ENCODE data around the gene CCDC92B.

Gene CCDC92B

GRCh38 chr17:2749058-2749783, at the start of gene CCDC92B:
CCDC92B (minus strand) TSS chr17:2749652; CDS start chr17:2735145, 14,507 bp downstream.
- Histone ChIP-seq H3K36me3 (ENCODE audit: control insufficient read depth, insufficient read depth, low read length) (no peaks in the 10 kb centered on the region), H3K27me3 (ENCODE audit: control insufficient read depth, insufficient read depth, low read length) (peaks cover 35% of the 10 kb centered on the region), H3K4me1 (ENCODE audit: control insufficient read depth, insufficient read depth, low read length) (no peaks in the 10 kb centered on the region), H3K9me3 (ENCODE audit: control insufficient read depth, low read length) (no peaks in the 10 kb centered on the region), H3K9ac (ENCODE audit: low read length) (no peak within 1 kb of the TSS), H3K4me3 (ENCODE audit: low read length) (no peak within 1 kb of the TSS)

GRCh38 chr17:2798678-2799077, 49.2 kb upstream of the CCDC92B start:
- H3K36me3 ChIP-seq (ENCODE audit: control insufficient read depth, insufficient read depth, low read length), result no peaks in the 10 kb centered on the region
- H3K4me3 ChIP-seq (ENCODE audit: low read length), result no peak overlapping the region
- no peak overlapping the region for H3K9ac ChIP-seq (ENCODE audit: low read length)
- H3K4me1 ChIP-seq (ENCODE audit: control insufficient read depth, insufficient read depth, low read length), result peaks cover 26% of the 10 kb centered on the region
- no peaks in the 10 kb centered on the region for H3K27me3 ChIP-seq (ENCODE audit: control insufficient read depth, insufficient read depth, low read length)
- no peaks in the 10 kb centered on the region for H3K9me3 ChIP-seq (ENCODE audit: control insufficient read depth, low read length)

- no peaks in the 10 kb centered on the region for H3K27me3 ChIP-seq (ENCODE audit: control insufficient read depth, insufficient read depth, low read length)
- no peak overlapping the region for H3K4me3 ChIP-seq (ENCODE audit: low read length)
- no peaks in the 10 kb centered on the region for H3K9me3 ChIP-seq (ENCODE audit: control insufficient read depth, low read length)
- no peaks in the 10 kb centered on the region for H3K36me3 ChIP-seq (ENCODE audit: control insufficient read depth, insufficient read depth, low read length)
- no peak overlapping the region for H3K9ac ChIP-seq (ENCODE audit: low read length)
- H3K4me1 ChIP-seq (ENCODE audit: control insufficient read depth, insufficient read depth, low read length), result peaks cover 26% of the 10 kb centered on the region
These were observed 48.7 kb upstream of the CCDC92B start for GRCh38 chr17:2798188-2798587.

GRCh38 chr17:2797637-2798036, 48.2 kb upstream of the CCDC92B start:
- Histone ChIP-seq H3K27me3 (ENCODE audit: control insufficient read depth, insufficient read depth, low read length) (no peaks in the 10 kb centered on the region), H3K9ac (ENCODE audit: low read length) (peak overlapping the region; percentile 70), H3K36me3 (ENCODE audit: control insufficient read depth, insufficient read depth, low read length) (no peaks in the 10 kb centered on the region), H3K9me3 (ENCODE audit: control insufficient read depth, low read length) (no peaks in the 10 kb centered on the region), H3K4me3 (ENCODE audit: low read length) (peak overlapping the region; percentile 86), H3K4me1 (ENCODE audit: control insufficient read depth, insufficient read depth, low read length) (peaks cover 26% of the 10 kb centered on the region)

- Histone ChIP-seq H3K4me3 (ENCODE audit: low read length) (peak overlapping the region; percentile 86), H3K27me3 (ENCODE audit: control insufficient read depth, insufficient read depth, low read length) (no peaks in the 10 kb centered on the region), H3K9me3 (ENCODE audit: control insufficient read depth, low read length) (no peaks in the 10 kb centered on the region), H3K4me1 (ENCODE audit: control insufficient read depth, insufficient read depth, low read length) (peaks cover 26% of the 10 kb centered on the region), H3K36me3 (ENCODE audit: control insufficient read depth, insufficient read depth, low read length) (no peaks in the 10 kb centered on the region), H3K9ac (ENCODE audit: low read length) (peak overlapping the region; percentile 70)
These were observed 47.8 kb upstream of the CCDC92B start for GRCh38 chr17:2797226-2797625.

GRCh38 chr17:2796164-2797125, 47.0 kb upstream of the CCDC92B start, which contains the start of gene RAP1GAP2:
RAP1GAP2 (plus strand) TSS chr17:2796438; CDS start chr17:2796528, 90 bp downstream.
- H3K4me1 ChIP-seq (ENCODE audit: control insufficient read depth, insufficient read depth, low read length), result peaks cover 26% of the 10 kb centered on the region
- no peaks in the 10 kb centered on the region for H3K27me3 ChIP-seq (ENCODE audit: control insufficient read depth, insufficient read depth, low read length)
- H3K9me3 ChIP-seq (ENCODE audit: control insufficient read depth, low read length), result no peaks in the 10 kb centered on the region
- H3K9ac ChIP-seq (ENCODE audit: low read length), result peak within 1 kb of the TSS; percentile 70
- peak within 1 kb of the TSS; percentile 86 for H3K4me3 ChIP-seq (ENCODE audit: low read length)
- H3K36me3 ChIP-seq (ENCODE audit: control insufficient read depth, insufficient read depth, low read length), result no peaks in the 10 kb centered on the region

GRCh38 chr17:2795441-2796163, 46.1 kb upstream of the CCDC92B start:
- Histone ChIP-seq H3K9me3 (ENCODE audit: control insufficient read depth, low read length) (no peaks in the 10 kb centered on the region), H3K4me1 (ENCODE audit: control insufficient read depth, insufficient read depth, low read length) (peaks cover 26% of the 10 kb centered on the region), H3K4me3 (ENCODE audit: low read length) (peak overlapping the region; percentile 86), H3K9ac (ENCODE audit: low read length) (peak overlapping the region; percentile 70), H3K27me3 (ENCODE audit: control insufficient read depth, insufficient read depth, low read length) (peaks cover 1% of the 10 kb centered on the region), H3K36me3 (ENCODE audit: control insufficient read depth, insufficient read depth, low read length) (no peaks in the 10 kb centered on the region)

GRCh38 chr17:2794111-2794803, 44.8 kb upstream of the CCDC92B start:
- no peaks in the 10 kb centered on the region for H3K36me3 ChIP-seq (ENCODE audit: control insufficient read depth, insufficient read depth, low read length)
- H3K9ac ChIP-seq (ENCODE audit: low read length), result no peak overlapping the region
- H3K9me3 ChIP-seq (ENCODE audit: control insufficient read depth, low read length), result no peaks in the 10 kb centered on the region
- peaks cover 26% of the 10 kb centered on the region for H3K4me1 ChIP-seq (ENCODE audit: control insufficient read depth, insufficient read depth, low read length)
- no peak overlapping the region for H3K4me3 ChIP-seq (ENCODE audit: low read length)
- H3K27me3 ChIP-seq (ENCODE audit: control insufficient read depth, insufficient read depth, low read length), result peaks cover 6% of the 10 kb centered on the region

GRCh38 chr17:2792366-2793169, 43.1 kb upstream of the CCDC92B start:
- no peaks in the 10 kb centered on the region for H3K36me3 ChIP-seq (ENCODE audit: control insufficient read depth, insufficient read depth, low read length)
- H3K9me3 ChIP-seq (ENCODE audit: control insufficient read depth, low read length), result no peaks in the 10 kb centered on the region
- no peak overlapping the region for H3K9ac ChIP-seq (ENCODE audit: low read length)
- H3K4me1 ChIP-seq (ENCODE audit: control insufficient read depth, insufficient read depth, low read length), result peaks cover 18% of the 10 kb centered on the region
- no peak overlapping the region for H3K4me3 ChIP-seq (ENCODE audit: low read length)
- H3K27me3 ChIP-seq (ENCODE audit: control insufficient read depth, insufficient read depth, low read length), result peaks cover 6% of the 10 kb centered on the region

GRCh38 chr17:2789700-2790099, 40.2 kb upstream of the CCDC92B start:
- Histone ChIP-seq H3K9me3 (ENCODE audit: control insufficient read depth, low read length) (no peaks in the 10 kb centered on the region), H3K4me3 (ENCODE audit: low read length) (no peak overlapping the region), H3K27me3 (ENCODE audit: control insufficient read depth, insufficient read depth, low read length) (peaks cover 6% of the 10 kb centered on the region), H3K36me3 (ENCODE audit: control insufficient read depth, insufficient read depth, low read length) (no peaks in the 10 kb centered on the region), H3K9ac (ENCODE audit: low read length) (no peak overlapping the region), H3K4me1 (ENCODE audit: control insufficient read depth, insufficient read depth, low read length) (peaks cover 4% of the 10 kb centered on the region)
